H1 (cell line): ENCODE data around the gene CDKN2B-AS1. TPM values are rescaled to one million over a fixed set of nuclear protein-coding genes. Genes with fewer than 3 reads are reported as not detected.
A peak's percentile ranks its signal among the peaks of the same experiment; 100 is the strongest.

ENCODE experiments used
- BRCA1 ChIP-seq: IDR thresholded peaks from 2 replicates; pipeline ENCODE4 v1.6.1; 2012; ENCODE audit warnings: low read depth, low read length, improper control_type of control experiment
- CBX5 ChIP-seq: fragments of 300-800, 300-1000 bp; sonication (generic); IDR thresholded peaks from 2 replicates; pipeline ENCODE4 v1.7.1; 2016; ENCODE audit warnings: antibody characterized with exemption, low read length, low read depth
- CHD1 ChIP-seq: IDR thresholded peaks from 2 replicates; pipeline ENCODE4 v1.6.1; 2012; ENCODE audit warnings: low read depth, low read length, improper control_type of control experiment
- CHD2 ChIP-seq: IDR thresholded peaks from 2 replicates; pipeline ENCODE4 v1.6.1; 2012; ENCODE audit warnings: low read length, improper control_type of control experiment
- EGR1 ChIP-seq: IDR thresholded peaks from 2 replicates; pipeline ENCODE4 v1.6.1; 2011; ENCODE audit warnings: low read depth, low read length, borderline replicate concordance
- FOSL1 ChIP-seq: IDR thresholded peaks from 2 replicates; pipeline ENCODE4 v1.6.1; 2011; ENCODE audit warnings: mild to moderate bottlenecking, low read depth, low read length, moderate library complexity; ENCODE audit not compliant: insufficient read depth
- JUN ChIP-seq: IDR thresholded peaks from 2 replicates; pipeline ENCODE4 v1.6.1; 2011; ENCODE audit warnings: low read depth, mild to moderate bottlenecking, improper control_type of control experiment, low read length
- JUND ChIP-seq: IDR thresholded peaks from 2 replicates; pipeline ENCODE4 v1.6.1; 2011; ENCODE audit warnings: mild to moderate bottlenecking, improper control_type of control experiment, low read length
- KDM1A ChIP-seq: fragments of 200-600, 300-600 bp; sonication (generic); IDR thresholded peaks from 2 replicates; pipeline ENCODE4 v1.7.1; 2016; ENCODE audit warnings: mild to moderate bottlenecking, low read length, borderline replicate concordance
- POLR2AphosphoS5 ChIP-seq: IDR thresholded peaks from 2 replicates; pipeline ENCODE4 v1.6.1; 2011; ENCODE audit warnings: low read depth, low read length
- RAD21 ChIP-seq, 2 experiments: IDR thresholded peaks in 1 of 2; conservative IDR thresholded peaks in 1 of 2; 2 replicates each; pipeline ENCODE4 v1.6.1; 2011; ENCODE audit warnings: low read depth in 2 of 2, low read length in 2 of 2, improper control_type of control experiment in 1 of 2, inconsistent platforms in 1 of 2, mild to moderate bottlenecking in 1 of 2, moderate library complexity in 1 of 2
- RBBP5 ChIP-seq: IDR thresholded peaks from 2 replicates; pipeline ENCODE4 v1.7.1; 2012; ENCODE audit warnings: low read depth, mild to moderate bottlenecking, inconsistent platforms, low read length, moderate library complexity, borderline replicate concordance
- SIN3A ChIP-seq, 2 experiments: IDR thresholded peaks in 1 of 2; conservative IDR thresholded peaks in 1 of 2; 2 replicates each; pipeline ENCODE4 v1.6.1; 2011 to 2012; ENCODE audit warnings: low read length in 2 of 2, improper control_type of control experiment in 1 of 2, low read depth in 1 of 2, mild to moderate bottlenecking in 1 of 2
- SUZ12 ChIP-seq: fragments of 200-600 bp; sonication (generic); IDR thresholded peaks from 2 replicates; pipeline ENCODE4 v1.6.1; 2012; ENCODE audit warnings: mild to moderate bottlenecking, inconsistent platforms, low read length, moderate library complexity, mixed read lengths
- TAF7 ChIP-seq: optimal IDR thresholded peaks from 2 replicates; pipeline ENCODE3; 2011; ENCODE audit warnings: low read depth, mild to moderate bottlenecking, inconsistent platforms, low read length, moderate library complexity, borderline replicate concordance
- TBP ChIP-seq: IDR thresholded peaks from 2 replicates; pipeline ENCODE4 v1.6.1; 2011; ENCODE audit warnings: low read depth, low read length, improper control_type of control experiment
- YY1 ChIP-seq: IDR thresholded peaks from 2 replicates; pipeline ENCODE4 v1.6.1; 2011; ENCODE audit warnings: low read depth, mild to moderate bottlenecking, low read length
- polyA plus RNA-seq, 7 experiments: library from polyadenylated mRNA; depleted of rRNA in 3 of 7; stranded (reverse) in 5 of 7; unstranded in 2 of 7; fragments of >200 nt in 5 of 7; fragments of 200-250 nt in 2 of 7; gene quantifications; 1 replicate in 5 of 7; 2 replicates in 1 of 7; 4 replicates in 1 of 7; pipeline versions ENCODE4 v1.2.1 to v1.2.3, GENCODE V29; 2011 to 2013; ENCODE audit warnings: missing spikeins in 2 of 7, mixed read lengths in 2 of 7
- total RNA-seq: library from RNA; stranded (reverse); fragmentation: NEBNext Ultra II Directional; extraction: Animal tissue kit (Norgen Biotek cat#: 25700); gene quantifications from 2 replicates; pipeline ENCODE4 v1.2.1, GENCODE V29; 2021
- TF ChIP-seq, protein P1 (sequence below): IDR thresholded peaks from 2 replicates; pipeline ENCODE4 v1.6.1; 2012; ENCODE audit warnings: inconsistent platforms
- TF ChIP-seq, protein P2 (sequence below): IDR thresholded peaks from 2 replicates; pipeline ENCODE4 v1.6.1; 2011; ENCODE audit warnings: low read depth, mild to moderate bottlenecking, low read length; ENCODE audit not compliant: insufficient read depth

Gene CDKN2B-AS1
- total and polyA plus RNA-seq, 2 of the 8 experiments (the other 6 are each of a cell fraction or from before 2014, with no cell fraction given), result not detected

DNA sequence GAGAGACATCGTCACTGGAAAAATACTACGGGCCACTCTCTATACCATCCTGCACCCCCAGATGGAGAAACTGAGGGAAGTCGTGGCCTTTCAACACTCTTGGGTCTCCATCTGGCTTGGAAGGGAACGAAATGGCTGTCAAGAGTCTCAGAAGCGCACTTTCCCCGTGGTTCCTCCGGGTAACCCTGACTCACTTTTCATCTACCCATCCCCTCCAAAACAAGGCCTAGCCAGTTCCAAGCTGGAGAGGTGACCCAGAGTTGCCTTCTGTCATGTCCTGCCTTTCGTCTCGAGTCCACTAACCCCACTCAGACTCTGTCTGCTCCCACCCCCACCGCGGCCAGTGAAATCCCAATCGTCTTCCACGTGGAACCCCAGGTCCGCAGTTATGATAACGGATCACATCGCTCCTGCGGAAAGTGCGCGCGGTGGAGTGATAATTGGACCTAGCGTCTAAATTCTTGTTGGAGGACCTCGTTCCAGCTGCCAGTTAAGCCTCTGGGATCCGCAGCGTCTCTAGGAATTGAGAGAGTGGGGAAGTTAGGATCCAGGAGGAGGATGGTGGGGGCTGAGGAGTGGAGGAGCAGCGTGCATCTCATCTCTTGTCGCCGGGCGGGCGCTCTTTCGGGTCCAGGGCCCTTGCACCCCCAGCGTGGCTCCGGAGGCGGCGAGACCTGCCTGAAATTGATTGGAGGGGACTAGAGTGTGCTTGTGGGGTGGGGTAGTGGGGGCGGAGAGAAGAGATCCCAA is 5.0 kb upstream of the CDKN2B-AS1 start (continued):
- TF ChIP-seq, protein P1, sequence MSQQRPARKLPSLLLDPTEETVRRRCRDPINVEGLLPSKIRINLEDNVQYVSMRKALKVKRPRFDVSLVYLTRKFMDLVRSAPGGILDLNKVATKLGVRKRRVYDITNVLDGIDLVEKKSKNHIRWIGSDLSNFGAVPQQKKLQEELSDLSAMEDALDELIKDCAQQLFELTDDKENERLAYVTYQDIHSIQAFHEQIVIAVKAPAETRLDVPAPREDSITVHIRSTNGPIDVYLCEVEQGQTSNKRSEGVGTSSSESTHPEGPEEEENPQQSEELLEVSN, result no peak
- TF ChIP-seq JUN (no peak), EGR1 (peak; percentile 57; the same call in 1 of the 2 replicates), CBX5 (no peak), POLR2AphosphoS5 (no peak), CHD1 (no peak), YY1 (peak; percentile 60; the same call in 1 of the 2 replicates), BRCA1 (no peak), TAF7 (no peak), RAD21 (IDR thresholded peaks at IDR 0.05 in 1 of 2, conservative IDR thresholded peaks at IDR 0.05 in 1 of 2; ENCODE audit: low read depth in 2 of 2, low read length in 2 of 2) (no peak), JUND (no peak), SUZ12 (peak; percentile 97), RBBP5 (no peak), SIN3A (conservative IDR thresholded peaks at IDR 0.05 in 1 of 2, IDR thresholded peaks at IDR 0.05 in 1 of 2; ENCODE audit: low read depth in 1 of 2, low read length in 2 of 2) (no peak), TBP (no peak), KDM1A (no peak), FOSL1 (no peak), CHD2 (no peak)
- TF ChIP-seq, protein P2, sequence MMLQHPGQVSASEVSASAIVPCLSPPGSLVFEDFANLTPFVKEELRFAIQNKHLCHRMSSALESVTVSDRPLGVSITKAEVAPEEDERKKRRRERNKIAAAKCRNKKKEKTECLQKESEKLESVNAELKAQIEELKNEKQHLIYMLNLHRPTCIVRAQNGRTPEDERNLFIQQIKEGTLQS, result no peak
